Right lobe of liver (tissue), 6 donors: ENCODE results near the gene SEC23IP. TPM values are rescaled to one million over a fixed set of nuclear protein-coding genes. Genes with fewer than 3 reads are reported as not detected.

Experiments
- ATAC-seq, 4 donors: fragments of 200-7000 bp; cut with Tn5 transposase; one replicate each; pipeline ENCODE4 v1.9.1; 2020; ENCODE audit warnings: mild to moderate bottlenecking in 4 of 4, moderate library complexity in 4 of 4
- DNase-seq, 3 donors: peaks; one replicate each; pipeline ENCODE4 v3.0.0-alpha.2; 2020
- H3K27ac ChIP-seq, 3 donors: fragments of 200-600 bp; one replicate each; pipeline ENCODE4 v1.8.0; 2022
- H3K27me3 ChIP-seq, 2 donors: fragments of 200-600 bp; one replicate each; pipeline ENCODE4 v1.8.0; 2022
- H3K36me3 ChIP-seq, 4 donors: fragments of 200-600 bp; sonication (generic) in 1 of 4; one replicate each; pipeline versions ENCODE4 v1.5.1 to v1.8.0; 2017 to 2022; ENCODE audit warnings: control low read depth in 1 of 4
- H3K4me1 ChIP-seq, 4 donors: fragments of 200-600 bp; sonication (generic) in 1 of 4; one replicate each; pipeline versions ENCODE4 v1.5.1 to v1.8.0; 2017 to 2022; ENCODE audit warnings: control low read depth in 1 of 4
- H3K4me3 ChIP-seq, 3 donors: fragments of 200-600 bp; one replicate each; pipeline ENCODE4 v1.8.0; 2022
- H3K9me3 ChIP-seq, 4 donors: fragments of 200-600 bp; sonication (generic) in 1 of 4; one replicate each; pipeline versions ENCODE4 v1.5.1 to v1.8.0; 2017 to 2022; ENCODE audit warnings: control low read depth in 1 of 4
- POLR2A ChIP-seq: fragments of 450-650 bp; IDR thresholded peaks from one replicate; pipeline ENCODE4 v1.6.1; 2017; ENCODE audit warnings: antibody characterized with exemption, mild to moderate bottlenecking
- WGBS: methylation state at CpG from one replicate; pipeline ENCODE4 v1.1.6; 2018; ENCODE audit warnings: low coverage, low lambda C conversion rate; ENCODE audit not compliant: insufficient coverage; ENCODE audit errors: missing lambda C conversion rate; 5-methylcytosine and 5-hydroxymethylcytosine counted together
- intact Hi-C, 2 donors: fragments of 100-400 bp; cut with DNase I; formaldehyde crosslinking; loops; one replicate each; pipeline versions ENCODE4 v1.11.2 to v1.14.1; 2022
- long read RNA-seq: library from polyadenylated mRNA; unstranded; transcript quantifications from one replicate; pipeline ENCODE4 v2.0.0, GENCODE V29; 2019
- total RNA-seq, 6 experiments: library from RNA; depleted of rRNA in 2 of 6; stranded (reverse); fragments of >200 nt in 2 of 6; fragmentation: NEBNext Ultra II Directional in 3 of 6; extraction: Animal tissue kit (Norgen Biotek cat#: 25700) in 3 of 6; gene quantifications; one replicate each; pipeline versions ENCODE4 v1.1.0 to v1.2.4, GENCODE V29; 2016 to 2023
- TF ChIP-seq, protein P1 (sequence below), 4 donors: fragments of 200-600 bp in 3 of 4; fragments of 450-650 bp in 1 of 4; IDR thresholded peaks; one replicate each; pipeline versions ENCODE4 v1.5.1 to v1.8.0; 2016 to 2022; ENCODE audit warnings: antibody characterized with exemption in 4 of 4, mild to moderate bottlenecking in 2 of 4
- donor health status: DM: no; HTN: yes; CAD: no.
- donor health status: DM: no; HTN: no; CAD: no.
- donor health status: DM: no; HTN: no; CAD: no.
- donor health status: DM: no; HTN: yes; CAD: no.
- donor health status: DM: no; HTN: yes; CAD: no.

SEC23IP gene
- total RNA-seq = 10 to 100 TPM; 22.2 to 34.9 (median 29.2) TPM
- long read RNA-seq, full-length matches to known transcripts = 1 of 3 reads
- long read RNA-seq, partial matches to known transcripts = 2 of 3 reads
- long read RNA-seq, other reads (novel, unspliced or antisense) = 0 of 3 reads

DNA sequence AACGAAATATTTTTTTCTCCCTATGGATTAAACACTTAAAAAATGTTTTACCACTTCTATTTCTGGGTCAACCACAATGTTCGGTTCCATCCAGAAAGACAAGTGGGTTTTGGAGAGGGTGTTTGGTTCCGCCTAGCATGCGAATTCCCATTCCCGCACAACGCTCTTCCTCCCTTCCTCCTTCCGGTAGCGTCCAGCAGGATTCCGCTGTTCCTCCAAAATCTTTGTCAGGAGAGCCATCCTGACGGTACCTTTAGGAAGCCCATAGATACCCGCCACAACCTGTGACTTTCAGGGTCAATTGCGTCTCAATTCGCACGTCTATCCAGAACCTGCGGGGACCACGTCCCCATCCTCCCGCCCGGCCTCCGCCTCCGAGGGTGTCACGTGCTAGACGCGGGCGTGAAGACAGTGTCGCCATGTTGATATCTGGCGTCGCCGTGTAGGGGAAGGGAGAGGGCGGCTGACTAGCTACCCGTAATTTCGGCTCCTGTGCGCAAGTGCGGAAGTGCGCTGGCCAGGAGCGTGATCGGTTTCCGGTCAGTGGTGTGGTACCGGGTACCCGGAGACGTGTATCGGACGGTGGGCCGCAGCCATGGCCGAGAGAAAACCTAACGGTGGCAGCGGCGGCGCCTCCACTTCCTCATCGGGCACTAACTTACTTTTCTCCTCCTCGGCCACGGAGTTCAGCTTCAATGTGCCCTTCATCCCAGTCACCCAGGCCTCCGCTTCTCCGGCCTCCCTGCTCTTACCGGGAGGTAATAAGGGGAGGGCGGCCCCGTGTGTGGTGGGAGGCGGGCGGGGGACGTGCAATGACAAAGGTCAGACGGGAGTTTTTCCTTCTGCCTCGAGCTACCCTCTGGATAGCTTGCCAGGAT lies at the start of gene SEC23IP:
Gene SEC23IP, plus strand, starts transcription at position 543 of the 878 bp plus-strand sequence. Its CDS starts 53 bp downstream, at position 596.
- TF ChIP-seq POLR2A = peak; percentile 77
- TF ChIP-seq, protein P1, sequence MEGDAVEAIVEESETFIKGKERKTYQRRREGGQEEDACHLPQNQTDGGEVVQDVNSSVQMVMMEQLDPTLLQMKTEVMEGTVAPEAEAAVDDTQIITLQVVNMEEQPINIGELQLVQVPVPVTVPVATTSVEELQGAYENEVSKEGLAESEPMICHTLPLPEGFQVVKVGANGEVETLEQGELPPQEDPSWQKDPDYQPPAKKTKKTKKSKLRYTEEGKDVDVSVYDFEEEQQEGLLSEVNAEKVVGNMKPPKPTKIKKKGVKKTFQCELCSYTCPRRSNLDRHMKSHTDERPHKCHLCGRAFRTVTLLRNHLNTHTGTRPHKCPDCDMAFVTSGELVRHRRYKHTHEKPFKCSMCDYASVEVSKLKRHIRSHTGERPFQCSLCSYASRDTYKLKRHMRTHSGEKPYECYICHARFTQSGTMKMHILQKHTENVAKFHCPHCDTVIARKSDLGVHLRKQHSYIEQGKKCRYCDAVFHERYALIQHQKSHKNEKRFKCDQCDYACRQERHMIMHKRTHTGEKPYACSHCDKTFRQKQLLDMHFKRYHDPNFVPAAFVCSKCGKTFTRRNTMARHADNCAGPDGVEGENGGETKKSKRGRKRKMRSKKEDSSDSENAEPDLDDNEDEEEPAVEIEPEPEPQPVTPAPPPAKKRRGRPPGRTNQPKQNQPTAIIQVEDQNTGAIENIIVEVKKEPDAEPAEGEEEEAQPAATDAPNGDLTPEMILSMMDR (IDR thresholded peaks at IDR 0.05) = no peak
- H3K4me1 ChIP-seq = peaks cover 0 to 45% (median 17%) of the 10 kb centered on the region in 4 donors
- H3K27me3 ChIP-seq = no peaks in the 10 kb centered on the region

GRCh38 chr10:119845656-119846055 lies 46.9 kb upstream of the SEC23IP start:
- Histone ChIP-seq H3K36me3 (peaks cover 0 to 77% (median 30%) of the 10 kb centered on the region in 4 donors), H3K4me1 (no peaks in the 10 kb centered on the region), H3K27ac (no peak overlapping the region), H3K27me3 (no peaks in the 10 kb centered on the region), H3K9me3 (no peaks in the 10 kb centered on the region), H3K4me3 (no peak overlapping the region)
- ATAC-seq (no peak), DNase-seq (no peak)
- intact Hi-C loops = no loop called here
- WGBS = 83% methylated on average over 1 of the region's 1 CpG
- TF ChIP-seq, protein P1 (IDR thresholded peaks at IDR 0.05) = no peak
- no peak for TF ChIP-seq POLR2A

More for the DNA sequence above, at the start of gene SEC23IP:
- peak within 1 kb of the TSS; percentile 80 to 98 (median 90) for H3K4me3 ChIP-seq
- under 1% methylated on average over 25 of the region's 61 CpGs for WGBS
- no peaks in the 10 kb centered on the region for H3K9me3 ChIP-seq
- no peaks in the 10 kb centered on the region for H3K36me3 ChIP-seq
- peak within 1 kb of the TSS; percentile 56 to 81 (median 61) for H3K27ac ChIP-seq
- ATAC-seq (peak; percentile 94 to 99 (median 98)), DNase-seq (peak; percentile 97 to 98 (median 98))
- intact Hi-C loops = no loop called here

GRCh38 chr10:119849031-119849789 lies 43.3 kb upstream of the SEC23IP start:
- no peak overlapping the region for H3K27ac ChIP-seq
- H3K4me1 ChIP-seq = no peaks in the 10 kb centered on the region
- intact Hi-C loops = no loop called here
- no peak for DNase-seq
- H3K9me3 ChIP-seq = no peaks in the 10 kb centered on the region
- peaks cover 0 to 74% (median 20%) of the 10 kb centered on the region in 4 donors for H3K36me3 ChIP-seq
- TF ChIP-seq, protein P1 (IDR thresholded peaks at IDR 0.05) = no peak
- TF ChIP-seq POLR2A = no peak
- 81% methylated on average over 4 of the region's 6 CpGs for WGBS
- H3K27me3 ChIP-seq = no peaks in the 10 kb centered on the region
- no peak for ATAC-seq
- H3K4me3 ChIP-seq = no peak overlapping the region

GRCh38 chr10:119849944-119850343 lies 42.6 kb upstream of the SEC23IP start:
- ATAC-seq (no peak), DNase-seq (no peak)
- Histone ChIP-seq H3K4me3 (no peak overlapping the region), H3K9me3 (no peaks in the 10 kb centered on the region), H3K27me3 (no peaks in the 10 kb centered on the region), H3K27ac (no peak overlapping the region), H3K4me1 (no peaks in the 10 kb centered on the region), H3K36me3 (peaks cover 0 to 70% (median 20%) of the 10 kb centered on the region in 4 donors)
- 89% methylated on average over 3 of the region's 3 CpGs for WGBS
- TF ChIP-seq POLR2A = no peak
- TF ChIP-seq, protein P1 (IDR thresholded peaks at IDR 0.05) = no peak
- intact Hi-C loops = no loop called here
